K562 (cell line): ENCODE measurements around the gene LZTR1. TPM values are rescaled to one million over a fixed set of nuclear protein-coding genes. Genes with fewer than 3 reads are reported as not detected.

ENCODE experiments used
- CBX2 ChIP-seq: fragments of 200-600 bp; sonication (generic); IDR thresholded peaks from one replicate; pipeline ENCODE4 v1.6.1; 2012; ENCODE audit warnings: mild to moderate bottlenecking, low read length, inconsistent platforms; ENCODE audit not compliant: insufficient read depth, poor library complexity, severe bottlenecking
- GTF2E2 ChIP-seq: fragments of 200-800 bp; sonication (Bioruptor generic); IDR thresholded peaks from 2 replicates; pipeline ENCODE4 v1.6.1; 2016; ENCODE audit warnings: missing genetic modification characterization, missing compliant biosample characterization
- HMGN3 ChIP-seq: IDR thresholded peaks from 2 replicates; pipeline ENCODE4 v1.6.1; 2011; ENCODE audit warnings: borderline replicate concordance, low read depth, mild to moderate bottlenecking, mixed read lengths, low read length; ENCODE audit not compliant: insufficient read length; ENCODE audit errors: extremely low read depth
- IFI16 ChIP-seq: fragments of 250-450 bp; sonication (Bioruptor Pico); IDR thresholded peaks from 2 replicates; pipeline ENCODE4 v2.1.2; 2022; ENCODE audit warnings: mild to moderate bottlenecking, inconsistent platforms
- MCM2 ChIP-seq: fragments of 450-650 bp; IDR thresholded peaks from 2 replicates; pipeline ENCODE4 v1.6.1; 2017; ENCODE audit warnings: low read depth, mild to moderate bottlenecking
- NR2F6 ChIP-seq: fragments of 450-650 bp; formaldehyde crosslinking; IDR thresholded peaks from 2 replicates; pipeline ENCODE4 v1.4.0; 2020; ENCODE audit warnings: mild to moderate bottlenecking
- SMAD3 ChIP-seq: fragments of 450-650 bp; formaldehyde crosslinking; conservative IDR thresholded peaks from 2 replicates; pipeline ENCODE4 v1.4.0; 2020; ENCODE audit warnings: mild to moderate bottlenecking
- SMC3 ChIP-seq: conservative IDR thresholded peaks from 2 replicates; pipeline ENCODE4 v1.6.1; 2011; ENCODE audit warnings: low read depth, low read length, improper control_type of control experiment; ENCODE audit not compliant: insufficient read depth
- SRSF3 ChIP-seq: fragments of 200-400 bp; formaldehyde crosslinking; IDR thresholded peaks from 2 replicates; pipeline ENCODE4 v1.6.1; 2016; ENCODE audit warnings: mild to moderate bottlenecking, low read length, moderate library complexity; ENCODE audit not compliant: insufficient read depth
- STAG1 ChIP-seq: sonication (generic); formaldehyde crosslinking; IDR thresholded peaks from 2 replicates; pipeline ENCODE4 v1.5.0; 2020; ENCODE audit warnings: missing genetic modification reagents, borderline replicate concordance
- TARDBP ChIP-seq: fragments of 450-650 bp; IDR thresholded peaks from 2 replicates; pipeline ENCODE4 v1.6.1; 2016
- TBP ChIP-seq: optimal IDR thresholded peaks from 2 replicates; pipeline ENCODE3; 2011; ENCODE audit warnings: low read depth, low read length, improper control_type of control experiment
- U2AF2 ChIP-seq: fragments of 200-400 bp; formaldehyde crosslinking; optimal IDR thresholded peaks from 2 replicates; pipeline ENCODE3; 2017; ENCODE audit warnings: low read depth, mild to moderate bottlenecking, low read length
- ZEB2 ChIP-seq: fragments of 450-650 bp; IDR thresholded peaks from 2 replicates; pipeline ENCODE4 v1.6.1; 2016
- ZNF133 ChIP-seq: fragments of 250-450 bp; sonication (Bioruptor Pico); IDR thresholded peaks from 2 replicates; pipeline ENCODE4 v1.4.0; 2020; ENCODE audit warnings: mild to moderate bottlenecking
- ZNF143 ChIP-seq: sonication (generic); formaldehyde crosslinking; IDR thresholded peaks from 2 replicates; pipeline ENCODE4 v1.9.0; 2022; ENCODE audit warnings: mild to moderate bottlenecking, missing genetic modification reagents
- ZNF41 ChIP-seq: fragments of 250-450 bp; sonication (Bioruptor Pico); conservative IDR thresholded peaks from 2 replicates; pipeline ENCODE4 v1.4.0; 2020; ENCODE audit warnings: mild to moderate bottlenecking
- ZNF586 ChIP-seq: fragments of 450-650 bp; formaldehyde crosslinking; conservative IDR thresholded peaks from 2 replicates; pipeline ENCODE4 v1.4.0; 2020; ENCODE audit warnings: mild to moderate bottlenecking, moderate library complexity
- ZNF76 ChIP-seq: fragments of 250-450 bp; sonication (Bioruptor Pico); IDR thresholded peaks from 2 replicates; pipeline ENCODE4 v1.4.0; 2020; ENCODE audit warnings: mild to moderate bottlenecking, moderate library complexity, borderline replicate concordance
- polyA plus RNA-seq, 8 experiments: library from polyadenylated mRNA; depleted of rRNA in 4 of 8; stranded (reverse) in 5 of 8; unstranded in 3 of 8; fragments of >200 nt; fragmentation: Nextera tagmentation in 2 of 8; fragmentation: Illumina TruSeq in 1 of 8; extraction: Ambion mirVana in 2 of 8; extraction: Trizol in 1 of 8; gene quantifications; 2 replicates each; pipeline versions ENCODE4 v1.2.1 to v1.2.3, GENCODE V29; 2011 to 2014; ENCODE audit warnings: inconsistent platforms in 1 of 8, missing spikeins in 1 of 8
- total RNA-seq, 7 experiments: library from RNA; depleted of rRNA in 6 of 7; stranded (reverse); fragments of >200 nt in 6 of 7; fragmentation: Illumina TruSeq in 2 of 7; extraction: Trizol in 2 of 7; gene quantifications; 2 replicates each; pipeline versions ENCODE4 v1.2.1 to v1.2.3, GENCODE V29; 2011 to 2021; ENCODE audit warnings: low replicate concordance in 1 of 7
- TF ChIP-seq, protein P1 (sequence below): sonication (generic); formaldehyde crosslinking; IDR thresholded peaks from 2 replicates; pipeline ENCODE4 v1.5.0; 2020; ENCODE audit warnings: missing genetic modification reagents
- TF ChIP-seq, protein P2 (sequence below): fragments of 250-450 bp; sonication (Bioruptor Pico); IDR thresholded peaks from 2 replicates; pipeline ENCODE4 v1.8.0; 2021; ENCODE audit warnings: moderate library complexity, mild to moderate bottlenecking, inconsistent platforms
- TF ChIP-seq, protein P3 (sequence below): fragments of 250-450 bp; sonication (Bioruptor Pico); IDR thresholded peaks from 2 replicates; pipeline ENCODE4 v1.4.0; 2020; ENCODE audit warnings: mild to moderate bottlenecking, moderate library complexity
- TF ChIP-seq, protein P4 (sequence below): fragments of 250-450 bp; sonication (Bioruptor Pico); IDR thresholded peaks from 2 replicates; pipeline ENCODE4 v1.8.0; 2022; ENCODE audit warnings: moderate library complexity, mild to moderate bottlenecking, inconsistent platforms
- TF ChIP-seq, protein P5 (sequence below): fragments of 200-800 bp; sonication (Bioruptor generic); IDR thresholded peaks from 2 replicates; pipeline ENCODE4 v1.6.1; 2017; ENCODE audit warnings: missing genetic modification characterization, missing compliant biosample characterization

Gene LZTR1
- total and polyA plus RNA-seq, 9 of the 15 experiments (the other 6 are each of a cell fraction or from before 2014, with no cell fraction given), result 2.2 to 135 (median 63.0) TPM

DNA sequence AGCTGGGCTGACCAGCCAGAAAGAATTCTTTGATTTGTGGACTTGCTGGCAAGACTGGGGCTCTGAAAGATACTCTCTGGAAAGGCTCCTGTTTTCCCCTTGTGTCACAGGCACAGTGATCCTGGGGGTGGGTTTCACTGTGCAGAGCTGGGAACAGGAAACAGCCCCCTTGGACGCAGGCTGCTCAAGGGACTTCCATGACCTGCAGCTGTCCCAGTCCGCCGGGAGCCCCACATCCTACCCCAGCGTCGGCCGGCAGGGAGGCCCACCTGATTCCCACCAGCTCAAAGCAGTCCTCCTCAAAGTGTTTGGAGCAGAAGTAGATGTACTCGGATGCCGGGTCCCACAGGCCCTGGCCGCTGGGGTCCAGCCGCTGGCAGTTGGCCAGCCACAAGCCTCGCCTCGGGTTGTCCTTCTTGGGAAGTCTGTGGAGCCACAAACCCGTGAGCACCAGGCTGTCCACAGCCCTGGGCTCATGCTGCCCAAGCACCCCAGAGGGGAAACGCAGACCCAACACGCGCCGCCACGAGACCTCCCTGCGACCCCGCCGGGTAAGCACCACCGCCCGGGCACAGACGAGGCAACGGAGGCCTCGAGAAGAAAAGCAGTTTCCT lies 19.0 kb downstream of the LZTR1 start (continued):
- peak; percentile 44 for TF ChIP-seq ZNF133 (CRISPR knock-in tag)
- TF ChIP-seq, protein P1, sequence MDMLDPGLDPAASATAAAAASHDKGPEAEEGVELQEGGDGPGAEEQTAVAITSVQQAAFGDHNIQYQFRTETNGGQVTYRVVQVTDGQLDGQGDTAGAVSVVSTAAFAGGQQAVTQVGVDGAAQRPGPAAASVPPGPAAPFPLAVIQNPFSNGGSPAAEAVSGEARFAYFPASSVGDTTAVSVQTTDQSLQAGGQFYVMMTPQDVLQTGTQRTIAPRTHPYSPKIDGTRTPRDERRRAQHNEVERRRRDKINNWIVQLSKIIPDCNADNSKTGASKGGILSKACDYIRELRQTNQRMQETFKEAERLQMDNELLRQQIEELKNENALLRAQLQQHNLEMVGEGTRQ (CRISPR knock-in tag), result no peak
- no peak for TF ChIP-seq SMC3
- TF ChIP-seq GTF2E2 (tag), result no peak
- TF ChIP-seq MCM2, result no peak
- no peak for TF ChIP-seq STAG1 (CRISPR knock-in tag)
- no peak for TF ChIP-seq ZNF143 (CRISPR knock-in tag)
- no peak for TF ChIP-seq ZEB2
- TF ChIP-seq, protein P2, sequence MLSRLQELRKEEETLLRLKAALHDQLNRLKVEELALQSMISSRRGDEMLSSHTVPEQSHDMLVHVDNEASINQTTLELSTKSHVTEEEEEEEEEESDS, result no peak
- peak; percentile 37; the same call in 1 of the 2 replicates for TF ChIP-seq ZNF586 (CRISPR knock-in tag)
- no peak for TF ChIP-seq SRSF3
- 0 out of 2 replicates have a peak, but pooled peaks have one; percentile 59 for TF ChIP-seq IFI16 (CRISPR knock-in tag)
- TF ChIP-seq HMGN3, result no peak
- no peak for TF ChIP-seq CBX2
- TF ChIP-seq, protein P3, sequence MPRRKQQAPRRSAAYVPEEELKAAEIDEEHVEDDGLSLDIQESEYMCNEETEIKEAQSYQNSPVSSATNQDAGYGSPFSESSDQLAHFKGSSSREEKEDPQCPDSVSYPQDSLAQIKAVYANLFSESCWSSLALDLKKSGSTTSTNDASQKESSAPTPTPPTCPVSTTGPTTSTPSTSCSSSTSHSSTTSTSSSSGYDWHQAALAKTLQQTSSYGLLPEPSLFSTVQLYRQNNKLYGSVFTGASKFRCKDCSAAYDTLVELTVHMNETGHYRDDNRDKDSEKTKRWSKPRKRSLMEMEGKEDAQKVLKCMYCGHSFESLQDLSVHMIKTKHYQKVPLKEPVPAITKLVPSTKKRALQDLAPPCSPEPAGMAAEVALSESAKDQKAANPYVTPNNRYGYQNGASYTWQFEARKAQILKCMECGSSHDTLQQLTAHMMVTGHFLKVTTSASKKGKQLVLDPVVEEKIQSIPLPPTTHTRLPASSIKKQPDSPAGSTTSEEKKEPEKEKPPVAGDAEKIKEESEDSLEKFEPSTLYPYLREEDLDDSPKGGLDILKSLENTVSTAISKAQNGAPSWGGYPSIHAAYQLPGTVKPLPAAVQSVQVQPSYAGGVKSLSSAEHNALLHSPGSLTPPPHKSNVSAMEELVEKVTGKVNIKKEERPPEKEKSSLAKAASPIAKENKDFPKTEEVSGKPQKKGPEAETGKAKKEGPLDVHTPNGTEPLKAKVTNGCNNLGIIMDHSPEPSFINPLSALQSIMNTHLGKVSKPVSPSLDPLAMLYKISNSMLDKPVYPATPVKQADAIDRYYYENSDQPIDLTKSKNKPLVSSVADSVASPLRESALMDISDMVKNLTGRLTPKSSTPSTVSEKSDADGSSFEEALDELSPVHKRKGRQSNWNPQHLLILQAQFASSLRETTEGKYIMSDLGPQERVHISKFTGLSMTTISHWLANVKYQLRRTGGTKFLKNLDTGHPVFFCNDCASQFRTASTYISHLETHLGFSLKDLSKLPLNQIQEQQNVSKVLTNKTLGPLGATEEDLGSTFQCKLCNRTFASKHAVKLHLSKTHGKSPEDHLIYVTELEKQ (CRISPR knock-in tag), result peak; percentile 80
- peak; percentile 39; the same call in 1 of the 2 replicates for TF ChIP-seq ZNF41 (CRISPR knock-in tag)
- no peak for TF ChIP-seq TBP
- TF ChIP-seq, protein P4, sequence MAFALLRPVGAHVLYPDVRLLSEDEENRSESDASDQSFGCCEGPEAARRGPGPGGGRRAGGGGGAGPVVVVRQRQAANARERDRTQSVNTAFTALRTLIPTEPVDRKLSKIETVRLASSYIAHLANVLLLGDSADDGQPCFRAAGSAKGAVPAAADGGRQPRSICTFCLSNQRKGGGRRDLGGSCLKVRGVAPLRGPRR (CRISPR knock-in tag), result peak; percentile 21; the same call in 1 of the 2 replicates
- TF ChIP-seq ZNF76 (CRISPR knock-in tag), result peak; percentile 17; the same call in 1 of the 2 replicates
- peak; percentile 58 for TF ChIP-seq SMAD3 (CRISPR knock-in tag)
- TF ChIP-seq NR2F6 (CRISPR knock-in tag), result peak; percentile 87; the same call in 1 of the 2 replicates
- no peak for TF ChIP-seq U2AF2
- TF ChIP-seq, protein P5, sequence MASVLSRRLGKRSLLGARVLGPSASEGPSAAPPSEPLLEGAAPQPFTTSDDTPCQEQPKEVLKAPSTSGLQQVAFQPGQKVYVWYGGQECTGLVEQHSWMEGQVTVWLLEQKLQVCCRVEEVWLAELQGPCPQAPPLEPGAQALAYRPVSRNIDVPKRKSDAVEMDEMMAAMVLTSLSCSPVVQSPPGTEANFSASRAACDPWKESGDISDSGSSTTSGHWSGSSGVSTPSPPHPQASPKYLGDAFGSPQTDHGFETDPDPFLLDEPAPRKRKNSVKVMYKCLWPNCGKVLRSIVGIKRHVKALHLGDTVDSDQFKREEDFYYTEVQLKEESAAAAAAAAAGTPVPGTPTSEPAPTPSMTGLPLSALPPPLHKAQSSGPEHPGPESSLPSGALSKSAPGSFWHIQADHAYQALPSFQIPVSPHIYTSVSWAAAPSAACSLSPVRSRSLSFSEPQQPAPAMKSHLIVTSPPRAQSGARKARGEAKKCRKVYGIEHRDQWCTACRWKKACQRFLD (CRISPR knock-in tag), result no peak
- no peak for TF ChIP-seq TARDBP
